K562 (cell line): ENCODE data around the gene RPTOR. TPM values are rescaled to one million over a fixed set of nuclear protein-coding genes. Genes with fewer than 3 reads are reported as not detected.

ENCODE experiments used
- BACH1 ChIP-seq: fragments of 200-800 bp; sonication (Bioruptor generic); IDR thresholded peaks from 2 replicates; pipeline ENCODE4 v1.6.1; 2016; ENCODE audit warnings: missing genetic modification characterization, missing compliant biosample characterization
- BRCA1 ChIP-seq, 2 experiments: fragments of 450-650 bp in 1 of 2; sonication (generic) in 1 of 2; formaldehyde crosslinking in 1 of 2; IDR thresholded peaks; 2 replicates each; pipeline versions ENCODE4 v1.5.0 to v1.6.1; 2017 to 2020; ENCODE audit warnings: mild to moderate bottlenecking in 1 of 2, missing genetic modification reagents in 1 of 2
- KDM2B ChIP-seq: fragments of 250-450 bp; sonication (Bioruptor Pico); IDR thresholded peaks from 2 replicates; pipeline ENCODE4 v1.8.0; 2021; ENCODE audit warnings: mild to moderate bottlenecking, moderate library complexity
- POLR2AphosphoS2 ChIP-seq: IDR thresholded peaks from 2 replicates; pipeline ENCODE4 v1.6.1; 2012; ENCODE audit warnings: low read length, improper control_type of control experiment
- ZKSCAN1 ChIP-seq: fragments of 150-350 bp; IDR thresholded peaks from 2 replicates; pipeline ENCODE4 v1.6.1; 2016; ENCODE audit warnings: low read depth, low read length
- ZNF197 ChIP-seq: fragments of 200-800 bp; sonication (Bioruptor generic); IDR thresholded peaks from 2 replicates; pipeline ENCODE4 v1.6.1; 2016; ENCODE audit warnings: low read depth, missing genetic modification characterization, missing compliant biosample characterization
- ZNF780A ChIP-seq: fragments of 250-450 bp; sonication (Bioruptor Pico); IDR thresholded peaks from 2 replicates; pipeline ENCODE4 v1.5.0; 2021; ENCODE audit warnings: mild to moderate bottlenecking
- polyA plus RNA-seq, 8 experiments: library from polyadenylated mRNA; depleted of rRNA in 4 of 8; stranded (reverse) in 5 of 8; unstranded in 3 of 8; fragments of >200 nt; fragmentation: Nextera tagmentation in 2 of 8; fragmentation: Illumina TruSeq in 1 of 8; extraction: Ambion mirVana in 2 of 8; extraction: Trizol in 1 of 8; gene quantifications; 2 replicates each; pipeline versions ENCODE4 v1.2.1 to v1.2.3, GENCODE V29; 2011 to 2014; ENCODE audit warnings: inconsistent platforms in 1 of 8, missing spikeins in 1 of 8
- total RNA-seq, 7 experiments: library from RNA; depleted of rRNA in 6 of 7; stranded (reverse); fragments of >200 nt in 6 of 7; fragmentation: Illumina TruSeq in 2 of 7; extraction: Trizol in 2 of 7; gene quantifications; 2 replicates each; pipeline versions ENCODE4 v1.2.1 to v1.2.3, GENCODE V29; 2011 to 2021; ENCODE audit warnings: low replicate concordance in 1 of 7
- TF ChIP-seq, protein P1 (sequence below): sonication (generic); formaldehyde crosslinking; IDR thresholded peaks from 2 replicates; pipeline ENCODE4 v1.8.0; 2022; ENCODE audit warnings: mild to moderate bottlenecking, missing genetic modification reagents
- TF ChIP-seq, protein P2 (sequence below), 2 experiments: IDR thresholded peaks; 2 replicates each; pipeline ENCODE4 v1.6.1; 2011; ENCODE audit warnings: borderline replicate concordance in 1 of 2, control low read depth in 1 of 2, low read depth in 1 of 2, low read length in 1 of 2, mild to moderate bottlenecking in 1 of 2, mixed read lengths in 1 of 2, moderate library complexity in 1 of 2; ENCODE audit not compliant: insufficient read depth in 1 of 2, insufficient read length in 1 of 2, poor library complexity in 1 of 2, severe bottlenecking in 1 of 2; ENCODE audit errors: extremely low read depth in 1 of 2

RPTOR gene
- total and polyA plus RNA-seq, 9 of the 15 experiments (the other 6 are each of a cell fraction or from before 2014, with no cell fraction given) = 0.24 to 54.1 (median 10.2) TPM

DNA sequence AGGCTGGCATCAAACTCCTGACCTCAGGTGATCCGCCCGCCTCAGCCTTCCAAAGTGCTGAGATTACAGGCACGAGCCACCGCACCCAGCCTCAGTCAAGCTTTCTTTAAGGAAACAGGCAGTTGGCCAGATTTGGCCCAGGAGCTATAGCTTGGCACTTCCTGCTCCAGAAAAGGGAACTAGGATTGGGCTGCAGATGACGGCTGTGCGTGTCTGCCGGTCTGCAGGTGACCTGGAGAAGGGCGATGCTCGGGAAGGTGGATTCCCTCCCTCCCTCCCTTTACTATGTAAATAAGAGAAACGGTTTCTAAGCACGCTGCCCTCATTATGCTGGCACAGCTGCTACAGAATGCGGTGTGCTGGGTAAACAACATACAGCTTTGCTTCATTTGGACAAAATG, 215.9 kb downstream of the RPTOR start (continued):
- TF ChIP-seq, protein P1, sequence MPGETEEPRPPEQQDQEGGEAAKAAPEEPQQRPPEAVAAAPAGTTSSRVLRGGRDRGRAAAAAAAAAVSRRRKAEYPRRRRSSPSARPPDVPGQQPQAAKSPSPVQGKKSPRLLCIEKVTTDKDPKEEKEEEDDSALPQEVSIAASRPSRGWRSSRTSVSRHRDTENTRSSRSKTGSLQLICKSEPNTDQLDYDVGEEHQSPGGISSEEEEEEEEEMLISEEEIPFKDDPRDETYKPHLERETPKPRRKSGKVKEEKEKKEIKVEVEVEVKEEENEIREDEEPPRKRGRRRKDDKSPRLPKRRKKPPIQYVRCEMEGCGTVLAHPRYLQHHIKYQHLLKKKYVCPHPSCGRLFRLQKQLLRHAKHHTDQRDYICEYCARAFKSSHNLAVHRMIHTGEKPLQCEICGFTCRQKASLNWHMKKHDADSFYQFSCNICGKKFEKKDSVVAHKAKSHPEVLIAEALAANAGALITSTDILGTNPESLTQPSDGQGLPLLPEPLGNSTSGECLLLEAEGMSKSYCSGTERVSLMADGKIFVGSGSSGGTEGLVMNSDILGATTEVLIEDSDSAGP = no peak
- TF ChIP-seq BRCA1 (IDR thresholded peaks at IDR 0.05) (no peak), BRCA1 (CRISPR knock-in tag; IDR thresholded peaks at IDR 0.05) (no peak), POLR2AphosphoS2 (no peak), KDM2B (CRISPR knock-in tag) (no peak), ZNF197 (CRISPR knock-in tag) (no peak), ZNF780A (CRISPR knock-in tag) (no peak), BACH1 (no peak), ZKSCAN1 (no peak)
- TF ChIP-seq, protein P2, sequence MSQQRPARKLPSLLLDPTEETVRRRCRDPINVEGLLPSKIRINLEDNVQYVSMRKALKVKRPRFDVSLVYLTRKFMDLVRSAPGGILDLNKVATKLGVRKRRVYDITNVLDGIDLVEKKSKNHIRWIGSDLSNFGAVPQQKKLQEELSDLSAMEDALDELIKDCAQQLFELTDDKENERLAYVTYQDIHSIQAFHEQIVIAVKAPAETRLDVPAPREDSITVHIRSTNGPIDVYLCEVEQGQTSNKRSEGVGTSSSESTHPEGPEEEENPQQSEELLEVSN (IDR thresholded peaks at IDR 0.05; ENCODE audit: borderline replicate concordance in 1 of 2, extremely low read depth in 1 of 2, insufficient read depth in 1 of 2, insufficient read length in 1 of 2, low read depth in 1 of 2, low read length in 1 of 2, poor library complexity in 1 of 2, severe bottlenecking in 1 of 2) = no peak
- TF ChIP-seq, all 486 proteins: peak for 0
